ENCODE results near the gene CCDC60. TPM values are rescaled to one million over a fixed set of nuclear protein-coding genes. Genes with fewer than 3 reads are reported as not detected.
A peak's percentile ranks its signal among the peaks of the same experiment; 100 is the strongest.

Gene CCDC60
- total RNA-seq, 1 donor from 2014 or later: not detected

- TF ChIP-seq CTCF (IDR thresholded peaks at IDR 0.05): no peak
- DNase-seq (ENCODE audit: low spot score in 2 of 2): no peak
- Histone ChIP-seq H3K36me3 (no peaks in the 10 kb centered on the region), H3K27ac (no peak overlapping the region), H3K9me3 (no peaks in the 10 kb centered on the region), H3K4me3 (no peak overlapping the region), H3K27me3 (no peaks in the 10 kb centered on the region), H3K4me1 (no peaks in the 10 kb centered on the region)
- intact Hi-C loops (cut with DNase I): no loop called here
Measured at GRCh38 chr12:119440803-119441360, 106.4 kb downstream of the CCDC60 start.

- no peaks in the 10 kb centered on the region for H3K4me1 ChIP-seq
- intact Hi-C loops (cut with DNase I): no loop called here
- H3K27ac ChIP-seq: no peak overlapping the region
- H3K9me3 ChIP-seq: no peaks in the 10 kb centered on the region
- H3K36me3 ChIP-seq: no peaks in the 10 kb centered on the region
- no peak overlapping the region for H3K4me3 ChIP-seq
- H3K27me3 ChIP-seq: no peaks in the 10 kb centered on the region
- TF ChIP-seq CTCF (IDR thresholded peaks at IDR 0.05): peak; percentile 22 to 40 (median 32)
- no peak for DNase-seq (ENCODE audit: low spot score in 2 of 2)
Measured at GRCh38 chr12:119444462-119445044, 110.0 kb downstream of the CCDC60 start.

- no peak for DNase-seq (ENCODE audit: low spot score in 2 of 2)
- Histone ChIP-seq H3K9me3 (no peaks in the 10 kb centered on the region), H3K4me1 (no peaks in the 10 kb centered on the region), H3K36me3 (no peaks in the 10 kb centered on the region), H3K27me3 (no peaks in the 10 kb centered on the region), H3K4me3 (no peak overlapping the region), H3K27ac (no peak overlapping the region)
- TF ChIP-seq CTCF (IDR thresholded peaks at IDR 0.05): no peak
- intact Hi-C loops (cut with DNase I): no loop called here
Measured at GRCh38 chr12:119446459-119446858, 111.9 kb downstream of the CCDC60 start.

- TF ChIP-seq CTCF (IDR thresholded peaks at IDR 0.05): no peak
- no peaks in the 10 kb centered on the region for H3K27me3 ChIP-seq
- DNase-seq (ENCODE audit: low spot score in 2 of 2): no peak
- no peak overlapping the region for H3K27ac ChIP-seq
- intact Hi-C loops (cut with DNase I): no loop called here
- no peaks in the 10 kb centered on the region for H3K4me1 ChIP-seq
- H3K9me3 ChIP-seq: no peaks in the 10 kb centered on the region
- H3K36me3 ChIP-seq: no peaks in the 10 kb centered on the region
- no peak overlapping the region for H3K4me3 ChIP-seq
Measured at GRCh38 chr12:119447126-119447525, 112.6 kb downstream of the CCDC60 start.

- Histone ChIP-seq H3K27me3 (no peaks in the 10 kb centered on the region), H3K4me1 (no peaks in the 10 kb centered on the region), H3K4me3 (no peak overlapping the region), H3K27ac (no peak overlapping the region), H3K36me3 (no peaks in the 10 kb centered on the region), H3K9me3 (no peaks in the 10 kb centered on the region)
- no peak for TF ChIP-seq CTCF (IDR thresholded peaks at IDR 0.05)
- intact Hi-C loops (cut with DNase I): no loop called here
- no peak for DNase-seq (ENCODE audit: low spot score in 2 of 2)
Measured at GRCh38 chr12:119447618-119448017, 113.1 kb downstream of the CCDC60 start.

All from ascending aorta (tissue), 2 donors.